Activated CD4-positive, alpha-beta memory T cell treated with anti-CD3 and anti-CD28 coated beads, Interleukin-2, amount 10 ng/mL, durations not matched to agents 7 days and 5 days (primary cell): ENCODE results near the gene MASP2. TPM values are rescaled to one million over a fixed set of nuclear protein-coding genes. Genes with fewer than 3 reads are reported as not detected.
"Not testable (repeated sequence)": the region's sequence is repeated elsewhere in the genome, so short reads cannot be mapped to it uniquely, and the experiment has no call there.

Experiments
- CTCF ChIA-PET: fragments of 350-600 bp; sonication (Branson Sonifier 250); formaldehyde crosslinking; loops from one replicate; lab custom pipeline; 2021; ENCODE audit warnings: antibody characterized with exemption, inconsistent platforms; lab: Charles Lee
- POLR2A ChIA-PET: fragments of 350-600 bp; sonication (Branson Sonifier 250); formaldehyde crosslinking; loops from one replicate; lab custom pipeline; 2021; ENCODE audit warnings: antibody characterized with exemption; lab: Charles Lee
- DNase-seq: peaks from one replicate; pipeline ENCODE4 v3.0.0-alpha.2; 2020
- H3K27ac Mint-ChIP-seq: one replicate; pipeline ENCODE4 v1.8.0; 2021; ENCODE audit warnings: mild to moderate bottlenecking, mixed read lengths
- H3K27me3 Mint-ChIP-seq: one replicate; pipeline ENCODE4 v1.8.0; 2021; ENCODE audit warnings: mixed read lengths
- H3K36me3 Mint-ChIP-seq: one replicate; pipeline ENCODE4 v1.8.0; 2021; ENCODE audit warnings: low read depth, mixed read lengths
- H3K4me1 Mint-ChIP-seq: one replicate; pipeline ENCODE4 v1.8.0; 2021; ENCODE audit warnings: mixed read lengths
- H3K4me3 Mint-ChIP-seq: one replicate; pipeline ENCODE4 v1.8.0; 2021; ENCODE audit warnings: mild to moderate bottlenecking, mixed read lengths
- H3K9me3 Mint-ChIP-seq: one replicate; pipeline ENCODE4 v1.8.0; 2021; ENCODE audit warnings: mixed read lengths
- total RNA-seq, 2 experiments: library from RNA; stranded (reverse); gene quantifications; one replicate each; pipeline ENCODE4 v1.2.3, GENCODE V29; 2021

The MASP2 gene
- total RNA-seq = not detected

DNA sequence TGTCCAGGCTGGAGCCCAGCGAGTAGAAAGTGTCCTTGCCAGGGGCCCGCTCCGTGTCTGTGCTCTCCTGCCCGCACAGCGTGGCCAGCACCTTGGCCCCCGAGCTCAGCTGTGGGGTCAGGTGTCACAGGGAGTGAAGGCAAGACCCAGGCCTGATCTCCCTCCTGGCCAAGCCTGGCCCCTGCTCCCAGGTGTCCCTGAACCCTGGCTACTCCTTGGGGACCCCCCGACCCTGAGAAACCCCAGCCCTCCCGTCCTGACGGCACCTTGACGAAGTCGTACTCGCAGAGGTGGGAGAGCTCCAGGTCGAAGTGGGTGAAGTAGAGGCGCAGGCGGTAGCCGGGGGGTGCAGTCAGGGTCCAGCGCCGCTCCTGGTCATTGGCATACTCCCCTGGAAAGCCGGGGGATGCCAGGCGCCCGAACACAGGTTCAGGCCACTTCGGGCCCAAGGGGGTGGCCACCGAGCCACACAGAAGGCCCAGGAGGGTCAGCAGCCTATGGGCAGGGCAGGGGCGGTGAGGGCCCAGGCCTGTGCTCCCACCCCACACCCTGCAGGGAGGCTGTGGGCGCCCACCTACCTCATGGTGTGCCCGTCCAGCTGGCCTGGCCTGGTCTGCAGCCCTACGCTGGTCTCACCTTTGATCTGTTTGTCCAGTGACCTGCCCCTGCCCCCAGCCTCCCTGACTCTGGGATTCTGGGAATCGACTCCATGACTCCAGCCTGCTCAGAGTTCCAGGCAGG is at the start of gene MASP2:
TSS of gene MASP2 (minus strand) at position 615 of the 741 bp plus-strand sequence. CDS start at position 583, 32 bp downstream.
- CTCF ChIA-PET = interaction anchor here (2.1 kb wide), 1 partner anchor 9 kb away, joined by 8 read pairs; no protein-coding TSS in a partner anchor

DNA sequence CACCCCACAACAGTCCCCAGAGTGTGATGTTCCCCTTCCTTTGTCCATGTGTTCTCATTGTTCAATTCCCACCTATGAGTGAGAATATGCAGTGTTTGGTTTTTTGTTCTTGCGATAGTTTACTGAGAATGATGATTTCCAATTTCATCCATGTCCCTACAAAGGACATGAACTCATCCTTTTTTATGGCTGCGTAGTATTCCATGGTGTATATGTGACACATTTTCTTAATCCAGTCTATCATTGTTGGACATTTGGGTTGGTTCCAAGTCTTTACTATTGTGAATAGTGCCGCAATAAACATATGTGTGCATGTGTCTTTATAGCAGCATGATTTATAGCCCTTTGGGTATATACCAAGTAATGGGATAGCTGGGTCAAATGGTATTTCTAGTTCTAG is 36.7 kb upstream of the MASP2 start:
- H3K4me3 Mint-ChIP-seq, CTCF ChIA-PET, H3K9me3 Mint-ChIP-seq, H3K27me3 Mint-ChIP-seq, DNase-seq, H3K4me1 Mint-ChIP-seq, H3K27ac Mint-ChIP-seq, POLR2A ChIA-PET: not testable (repeated sequence)
- H3K36me3 Mint-ChIP-seq = peaks cover 69% of the 10 kb centered on the region

More for the DNA sequence above, at the start of gene MASP2:
- Mint-ChIP-seq H3K27ac (no peak within 1 kb of the TSS), H3K9me3 (no peaks in the 10 kb centered on the region), H3K4me3 (no peak within 1 kb of the TSS), H3K27me3 (no peaks in the 10 kb centered on the region), H3K4me1 (peaks cover 7% of the 10 kb centered on the region), H3K36me3 (no peaks in the 10 kb centered on the region)
- DNase-seq = no peak
- POLR2A ChIA-PET = interaction anchor here (1.3 to 1.7 kb wide), 2 partner anchors 9 to 35 kb away, joined by 3 to 5 read pairs; no protein-coding TSS in a partner anchor

DNA sequence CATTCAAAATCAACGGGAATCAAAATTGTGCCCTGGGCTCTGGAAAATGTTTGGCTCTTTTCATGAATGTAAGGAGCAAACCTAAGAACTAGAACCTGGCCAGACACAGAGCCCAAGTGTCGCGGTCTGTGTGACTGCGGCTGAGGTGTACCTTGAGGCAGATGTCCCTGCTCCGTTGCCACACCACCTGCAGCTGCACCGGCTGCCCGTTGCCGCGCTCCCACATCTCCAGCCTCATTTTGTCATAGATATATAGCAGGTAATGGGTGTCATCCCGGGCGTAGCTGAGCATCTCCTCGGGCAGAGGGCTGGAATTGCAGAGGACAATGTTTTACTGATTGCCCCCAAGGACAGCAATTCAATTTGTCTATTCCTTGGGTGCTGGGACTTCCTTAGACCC is 33.9 kb upstream of the MASP2 start:
- H3K36me3 Mint-ChIP-seq = peaks cover 62% of the 10 kb centered on the region
- POLR2A ChIA-PET = interaction anchor here (0.9 to 4.0 kb wide), 2 partner anchors 11 to 18 kb away, joined by 3 to 16 read pairs; partner anchors contain the start of gene EXOSC10
- no peak overlapping the region for H3K4me3 Mint-ChIP-seq
- no peaks in the 10 kb centered on the region for H3K9me3 Mint-ChIP-seq
- no peaks in the 10 kb centered on the region for H3K4me1 Mint-ChIP-seq
- no peak for DNase-seq
- CTCF ChIA-PET = interaction anchor here (0.9 kb wide), 1 partner anchor 18 kb away, joined by 3 read pairs; no protein-coding TSS in a partner anchor
- no peak overlapping the region for H3K27ac Mint-ChIP-seq
- no peaks in the 10 kb centered on the region for H3K27me3 Mint-ChIP-seq

DNA sequence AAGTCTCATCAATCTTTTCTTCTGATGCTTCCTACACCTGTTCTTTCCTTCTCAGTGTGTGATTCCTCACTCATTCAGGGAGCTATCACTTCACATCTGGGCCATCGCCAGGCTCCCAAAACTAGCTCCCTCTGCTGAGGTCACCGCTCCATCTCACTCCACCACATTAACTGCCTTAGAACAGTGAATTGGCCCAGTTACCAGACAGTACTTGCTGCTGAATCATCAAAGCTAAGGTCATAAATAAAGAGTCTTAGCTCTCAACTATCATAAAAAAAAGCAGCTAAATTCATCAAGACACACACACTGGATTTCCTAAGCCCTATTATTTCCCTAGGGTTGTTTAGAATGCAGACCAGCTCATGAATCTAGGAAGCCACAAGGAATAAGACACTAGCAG is 31.6 kb upstream of the MASP2 start:
- H3K27ac Mint-ChIP-seq = no peak overlapping the region
- ChIA-PET CTCF (interaction anchor here (0.8 to 3.8 kb wide), 2 partner anchors 21 to 41 kb away, joined by 3 to 20 read pairs; no protein-coding TSS in a partner anchor), POLR2A (interaction anchor here (1.4 to 4.0 kb wide), 2 partner anchors 17 to 21 kb away, joined by 4 to 16 read pairs; partner anchors contain the start of gene EXOSC10)
- H3K27me3 Mint-ChIP-seq = no peaks in the 10 kb centered on the region
- no peaks in the 10 kb centered on the region for H3K4me1 Mint-ChIP-seq
- H3K4me3 Mint-ChIP-seq = no peak overlapping the region
- no peak for DNase-seq
- H3K9me3 Mint-ChIP-seq = no peaks in the 10 kb centered on the region
- H3K36me3 Mint-ChIP-seq = peaks cover 57% of the 10 kb centered on the region

DNA sequence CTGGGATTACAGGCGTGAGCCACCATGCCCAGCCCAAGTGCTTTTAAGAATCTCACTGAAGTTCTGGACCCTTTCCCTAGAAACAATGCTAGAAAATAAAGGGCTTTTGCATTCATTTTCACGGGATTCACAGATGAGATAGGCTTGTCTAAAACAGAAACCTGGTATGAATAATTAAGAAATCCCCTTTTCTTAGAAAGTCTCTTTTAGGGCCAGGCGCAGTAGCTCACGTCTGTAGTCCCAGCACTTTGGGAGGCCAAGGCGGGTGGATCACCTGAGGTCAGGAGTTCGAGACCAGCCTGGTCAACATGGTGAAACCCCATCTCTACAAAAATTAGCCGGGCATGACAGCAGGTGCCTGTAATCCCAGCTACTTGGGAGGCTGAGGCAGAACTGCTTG is 26.4 kb upstream of the MASP2 start:
- CTCF ChIA-PET = interaction anchor here (0.7 to 1.8 kb wide), 3 partner anchors 9 to 36 kb away, joined by 3 to 7 read pairs (median 3); no protein-coding TSS in a partner anchor

DNA sequence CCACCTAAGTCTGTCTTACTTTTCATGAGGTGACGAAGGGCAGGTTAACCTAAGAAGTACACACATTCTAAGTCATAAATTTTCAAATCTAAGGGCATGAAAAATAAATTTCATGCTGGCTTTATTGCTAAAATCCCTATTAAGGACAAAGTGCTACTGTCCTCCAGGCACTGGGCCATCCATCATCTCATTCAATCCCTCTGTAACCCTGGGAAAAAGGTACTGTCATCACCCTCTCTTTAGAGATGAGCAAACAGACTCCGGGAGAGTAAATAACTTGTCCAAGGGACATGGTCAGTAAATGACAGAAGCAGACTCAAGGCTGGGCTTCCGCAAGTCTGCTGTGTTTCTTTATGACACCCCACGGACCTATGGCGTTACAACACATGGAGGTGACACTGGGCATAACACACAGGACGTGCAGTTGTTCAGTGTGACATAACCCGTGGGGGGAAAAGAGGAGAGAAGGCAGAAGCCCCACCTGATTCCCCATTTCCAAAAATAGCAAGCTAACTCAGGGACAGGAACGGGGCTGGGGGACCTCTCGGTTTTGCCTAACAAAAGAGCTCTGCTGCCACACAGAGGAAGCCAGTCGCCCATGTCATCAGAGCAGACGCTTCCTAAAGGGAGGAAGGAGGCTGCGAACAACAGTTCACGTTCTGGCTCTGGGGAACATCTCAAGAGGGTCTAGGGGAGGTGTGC is 25.3 kb upstream of the MASP2 start:
- peaks cover 68% of the 10 kb centered on the region for H3K36me3 Mint-ChIP-seq
- CTCF ChIA-PET = interaction anchor here (0.7 to 1.8 kb wide), 3 partner anchors 8 to 35 kb away, joined by 3 to 7 read pairs (median 3); no protein-coding TSS in a partner anchor
- no peak for DNase-seq
- peaks cover 7% of the 10 kb centered on the region for H3K4me1 Mint-ChIP-seq
- no peaks in the 10 kb centered on the region for H3K9me3 Mint-ChIP-seq
- POLR2A ChIA-PET = interaction anchor here (3.9 kb wide), 1 partner anchor 12 kb away, joined by 24 read pairs; the partner anchor contains the start of gene SRM
- H3K27me3 Mint-ChIP-seq = no peaks in the 10 kb centered on the region
- H3K27ac Mint-ChIP-seq = no peak overlapping the region
- no peak overlapping the region for H3K4me3 Mint-ChIP-seq

More for the DNA sequence above, 26.4 kb upstream of the MASP2 start:
- not testable (repeated sequence) for H3K27ac Mint-ChIP-seq, DNase-seq, H3K4me3 Mint-ChIP-seq, H3K9me3 Mint-ChIP-seq, H3K27me3 Mint-ChIP-seq, H3K4me1 Mint-ChIP-seq
- POLR2A ChIA-PET = interaction anchor here (3.9 kb wide), 1 partner anchor 13 kb away, joined by 24 read pairs; the partner anchor contains the start of gene SRM
- H3K36me3 Mint-ChIP-seq = peaks cover 66% of the 10 kb centered on the region

DNA sequence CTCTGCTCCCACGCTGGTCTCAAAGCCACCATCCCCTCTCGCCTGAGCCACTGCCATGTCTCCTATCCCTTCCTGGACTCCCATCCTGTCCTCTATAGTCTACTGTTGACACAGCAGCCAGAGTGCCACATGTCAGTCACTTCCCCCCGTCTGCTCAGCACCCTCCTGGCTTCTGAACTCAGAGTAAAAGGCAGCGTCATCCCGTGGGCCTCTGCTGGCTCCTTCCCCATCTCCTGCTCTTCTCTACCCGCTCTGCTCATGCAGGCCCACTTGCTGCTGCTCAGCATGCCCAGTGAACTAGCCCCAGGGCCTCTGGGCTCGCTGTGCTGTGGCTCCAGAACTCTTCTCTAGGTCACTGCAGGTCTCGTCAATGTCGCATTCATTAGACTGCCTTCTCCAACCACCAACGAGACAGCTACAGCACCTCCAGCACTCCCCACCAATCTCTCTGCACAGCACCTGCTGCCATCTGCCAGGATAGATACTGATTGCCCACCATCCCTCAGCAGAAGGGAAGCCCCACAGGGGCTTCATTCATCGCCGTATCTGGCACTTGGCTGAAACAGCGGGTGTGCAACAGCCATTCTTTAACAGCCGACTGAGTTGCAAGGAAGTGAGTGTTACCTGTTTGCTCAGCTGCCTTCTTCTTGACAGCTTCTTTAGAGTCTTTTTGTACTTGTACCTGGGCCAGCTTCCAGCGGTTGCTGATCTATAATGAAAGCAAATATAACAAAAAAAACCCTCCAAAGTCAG is 24.6 kb upstream of the MASP2 start:
- DNase-seq = no peak
- H3K4me3 Mint-ChIP-seq = no peak overlapping the region
- H3K9me3 Mint-ChIP-seq = no peaks in the 10 kb centered on the region
- no peaks in the 10 kb centered on the region for H3K27me3 Mint-ChIP-seq
- H3K36me3 Mint-ChIP-seq = peaks cover 69% of the 10 kb centered on the region
- ChIA-PET POLR2A (interaction anchor here (0.7 to 3.9 kb wide), 3 partner anchors 11 to 26 kb away, joined by 3 to 24 read pairs (median 3); partner anchors contain the start of gene SRM), CTCF (interaction anchor here (2.8 kb wide), 1 partner anchor 34 kb away, joined by 14 read pairs; no protein-coding TSS in a partner anchor)
- H3K27ac Mint-ChIP-seq = peak overlapping the region; percentile 36
- peaks cover 7% of the 10 kb centered on the region for H3K4me1 Mint-ChIP-seq

DNA sequence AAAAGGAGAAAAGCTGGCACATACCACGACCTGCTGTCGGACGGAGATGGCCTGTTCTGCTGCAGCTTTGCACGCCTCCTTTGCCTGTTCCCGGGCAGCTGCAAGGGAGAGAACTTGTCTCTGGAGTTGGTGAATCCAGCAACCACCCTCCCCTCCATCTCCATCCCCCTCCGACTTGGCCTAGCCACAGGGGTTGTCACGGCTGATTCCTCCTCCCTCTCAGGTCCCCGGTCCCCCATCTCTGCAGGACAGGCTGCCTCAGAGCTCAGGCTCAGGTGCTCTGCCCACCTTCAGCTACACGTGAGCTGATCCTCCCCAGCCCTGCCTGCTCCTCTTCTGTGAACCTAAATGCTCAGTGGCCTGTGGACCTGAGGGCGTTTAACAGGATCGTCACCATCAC is 23.8 kb upstream of the MASP2 start:
- POLR2A ChIA-PET = interaction anchor here (0.7 to 3.9 kb wide), 5 partner anchors 10 to 40 kb away, joined by 3 to 24 read pairs (median 3); partner anchors contain the start of gene SRM
- peaks cover 67% of the 10 kb centered on the region for H3K36me3 Mint-ChIP-seq

DNA sequence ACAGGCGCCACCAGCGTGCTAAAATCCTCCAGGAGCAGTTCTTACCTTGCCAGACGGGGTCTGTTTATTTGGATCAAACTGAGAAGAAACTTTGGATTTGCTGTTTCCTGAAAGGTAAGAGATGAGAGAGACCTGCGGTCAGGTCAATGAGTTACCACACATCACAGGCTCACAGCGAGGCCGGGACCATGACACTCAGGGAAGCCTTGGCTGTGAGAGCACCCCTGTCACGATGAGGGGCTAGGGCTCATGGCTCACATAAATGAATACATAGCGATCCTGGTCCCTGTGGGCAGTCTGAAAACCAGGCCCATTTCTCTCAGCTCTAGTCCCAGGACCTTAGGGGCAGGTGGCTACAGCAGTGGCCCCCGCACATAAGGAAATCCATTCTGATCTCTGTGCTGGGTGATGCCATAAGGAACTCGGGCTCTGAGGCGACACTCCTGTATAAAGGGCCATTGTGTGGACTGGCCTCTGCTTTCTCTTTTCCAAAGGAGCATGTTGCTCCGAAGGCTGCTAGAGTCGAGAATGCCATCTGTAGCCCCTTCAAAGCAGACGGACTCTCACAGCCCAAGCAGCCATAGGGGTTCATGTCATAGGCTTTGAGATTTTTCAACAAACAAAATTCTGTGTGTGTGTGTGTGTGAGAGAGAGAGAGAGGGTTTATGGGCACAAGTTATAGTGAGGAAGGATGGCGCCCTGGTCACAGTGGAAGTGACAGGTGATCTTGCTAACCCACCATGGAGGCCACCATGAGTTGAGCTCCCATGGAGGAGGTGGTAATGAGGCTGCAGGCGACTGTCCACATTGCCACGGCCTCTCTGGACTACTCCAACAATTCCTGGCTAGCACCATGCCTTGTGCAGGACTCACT is 21.8 kb upstream of the MASP2 start:
- DNase-seq = no peak
- peaks cover 71% of the 10 kb centered on the region for H3K36me3 Mint-ChIP-seq
- no peak overlapping the region for H3K4me3 Mint-ChIP-seq
- no peak overlapping the region for H3K27ac Mint-ChIP-seq
- H3K27me3 Mint-ChIP-seq = no peaks in the 10 kb centered on the region
- POLR2A ChIA-PET = interaction anchor here (0.8 to 1.1 kb wide), 3 partner anchors 30 to 56 kb away, joined by 3 to 4 read pairs (median 3); partner anchors contain the start of gene TARDBP
- CTCF ChIA-PET = interaction anchor here (1.4 to 2.8 kb wide), 3 partner anchors 8 to 32 kb away, joined by 3 to 14 read pairs (median 7); no protein-coding TSS in a partner anchor
- H3K4me1 Mint-ChIP-seq = peaks cover 8% of the 10 kb centered on the region
- H3K9me3 Mint-ChIP-seq = no peaks in the 10 kb centered on the region

More for the DNA sequence above, 23.8 kb upstream of the MASP2 start:
- Mint-ChIP-seq H3K4me1 (peaks cover 7% of the 10 kb centered on the region), H3K27ac (no peak overlapping the region), H3K27me3 (no peaks in the 10 kb centered on the region), H3K9me3 (no peaks in the 10 kb centered on the region), H3K4me3 (no peak overlapping the region)
- no peak for DNase-seq
- CTCF ChIA-PET = interaction anchor here (0.7 to 2.8 kb wide), 3 partner anchors 10 to 576 kb away, joined by 3 to 14 read pairs (median 7); no protein-coding TSS in a partner anchor

DNA sequence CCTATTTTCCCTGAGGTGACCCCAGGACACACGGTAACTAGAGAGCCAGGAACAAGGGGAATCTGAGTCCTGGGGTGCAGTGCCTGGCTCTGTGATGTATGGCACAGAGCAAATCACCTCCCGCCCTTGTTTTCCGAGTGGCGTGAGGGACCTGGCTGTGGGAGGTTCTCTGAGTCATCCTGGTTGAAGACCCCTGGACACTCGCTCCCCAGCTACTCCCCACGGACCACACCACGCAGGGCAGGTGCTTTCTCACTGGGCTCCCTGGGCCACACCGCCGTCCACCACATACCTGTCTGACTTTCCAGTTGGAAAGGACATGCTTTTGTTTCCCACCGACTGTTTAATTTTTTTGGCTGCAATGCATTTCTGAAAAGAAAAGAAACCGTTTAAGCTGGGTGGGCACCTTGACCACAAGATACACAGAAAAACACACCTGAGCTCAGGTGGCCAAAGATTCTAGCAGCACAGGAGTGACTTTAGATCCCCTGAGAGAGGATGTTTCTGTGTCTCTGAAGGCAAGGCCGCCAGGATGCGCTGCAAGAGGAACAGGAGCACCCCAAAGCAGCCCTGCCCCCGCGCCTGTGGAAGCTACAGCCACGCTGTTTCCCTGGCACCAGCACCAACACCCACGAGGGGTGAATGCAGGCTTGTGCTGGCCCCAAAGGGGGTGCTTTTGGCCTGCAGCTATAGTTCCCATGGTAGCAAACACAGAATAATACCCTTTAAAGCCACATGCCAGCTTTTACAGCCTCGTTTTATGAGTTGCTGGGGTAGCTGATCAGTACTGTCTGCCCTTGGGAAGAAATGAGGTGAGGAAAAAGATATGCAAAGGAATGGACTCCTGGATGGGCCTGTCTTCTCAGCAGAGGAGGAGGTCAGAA is 20.9 kb upstream of the MASP2 start:
- Mint-ChIP-seq H3K4me1 (peaks cover 16% of the 10 kb centered on the region), H3K36me3 (peaks cover 78% of the 10 kb centered on the region), H3K27me3 (no peaks in the 10 kb centered on the region), H3K27ac (no peak overlapping the region), H3K4me3 (no peak overlapping the region), H3K9me3 (no peaks in the 10 kb centered on the region)
- no peak for DNase-seq
- ChIA-PET POLR2A (interaction anchor here (0.8 kb wide), 1 partner anchor 56 kb away, joined by 3 read pairs; the partner anchor contains the start of gene TARDBP), CTCF (interaction anchor here (1.4 kb wide), 1 partner anchor 31 kb away, joined by 3 read pairs; no protein-coding TSS in a partner anchor)
